Activated T-cell treated with anti-CD3 and anti-CD28 coated beads for 1 hour (primary cell): ENCODE measurements around the gene SLC35B2.

Experiments used
- DNase-seq: peaks from one replicate; pipeline ENCODE4 v3.0.0-alpha.2; 2020; ENCODE audit warnings: low read depth

SLC35B2 gene

DNA sequence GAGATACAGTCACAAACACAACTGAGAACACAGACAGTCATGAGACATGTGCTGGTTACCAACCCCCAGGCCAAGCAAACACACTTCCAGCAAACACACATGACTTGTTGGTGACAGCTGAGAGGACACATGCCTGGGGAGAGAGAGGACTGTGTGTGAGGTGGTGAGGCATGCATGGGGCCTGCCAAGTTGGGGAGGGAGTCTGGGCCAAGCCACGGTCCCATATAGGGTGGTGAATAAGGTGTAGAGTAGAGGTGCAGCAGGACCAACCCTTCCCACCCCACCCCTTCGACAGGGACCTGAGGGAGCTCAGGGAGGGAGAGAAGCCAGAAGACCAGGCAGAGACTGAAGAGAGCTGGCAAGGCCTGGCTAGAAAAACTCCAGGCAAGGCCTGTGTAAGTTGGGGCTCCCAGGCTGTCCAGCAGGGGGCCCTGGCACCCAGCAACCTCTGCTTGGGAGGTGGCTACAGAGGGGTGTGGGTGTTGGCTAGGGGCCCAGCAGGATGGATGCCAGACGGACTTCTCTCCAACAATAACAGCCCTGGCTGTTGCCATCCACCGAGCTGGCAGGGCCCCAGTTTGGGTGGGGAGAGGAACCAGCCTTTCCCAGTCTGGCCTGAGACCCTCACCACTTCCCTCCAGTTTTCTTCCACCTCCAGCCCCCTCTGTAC lies 35.9 kb downstream of the SLC35B2 start:
- peak; percentile 59 for DNase-seq

DNA sequence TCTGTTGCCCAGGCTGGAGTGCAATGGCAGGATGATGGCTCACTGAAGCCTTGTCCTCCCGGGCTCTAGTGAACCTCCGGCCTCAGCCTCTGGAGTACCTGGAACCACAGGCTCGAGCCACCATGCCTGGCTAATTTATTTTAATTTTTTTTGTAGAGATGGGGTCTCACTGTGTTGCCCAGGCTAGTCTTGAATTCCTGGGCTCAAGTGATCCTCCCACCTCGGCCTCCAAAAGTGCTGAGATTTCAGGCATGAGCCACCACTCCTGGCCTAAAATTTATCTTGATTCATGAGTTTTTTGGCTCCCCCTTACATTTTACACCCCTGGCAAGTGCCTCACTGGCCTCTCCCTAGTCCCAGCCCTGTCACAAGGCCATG lies 36.4 kb downstream of the SLC35B2 start:
- no peak for DNase-seq

DNA sequence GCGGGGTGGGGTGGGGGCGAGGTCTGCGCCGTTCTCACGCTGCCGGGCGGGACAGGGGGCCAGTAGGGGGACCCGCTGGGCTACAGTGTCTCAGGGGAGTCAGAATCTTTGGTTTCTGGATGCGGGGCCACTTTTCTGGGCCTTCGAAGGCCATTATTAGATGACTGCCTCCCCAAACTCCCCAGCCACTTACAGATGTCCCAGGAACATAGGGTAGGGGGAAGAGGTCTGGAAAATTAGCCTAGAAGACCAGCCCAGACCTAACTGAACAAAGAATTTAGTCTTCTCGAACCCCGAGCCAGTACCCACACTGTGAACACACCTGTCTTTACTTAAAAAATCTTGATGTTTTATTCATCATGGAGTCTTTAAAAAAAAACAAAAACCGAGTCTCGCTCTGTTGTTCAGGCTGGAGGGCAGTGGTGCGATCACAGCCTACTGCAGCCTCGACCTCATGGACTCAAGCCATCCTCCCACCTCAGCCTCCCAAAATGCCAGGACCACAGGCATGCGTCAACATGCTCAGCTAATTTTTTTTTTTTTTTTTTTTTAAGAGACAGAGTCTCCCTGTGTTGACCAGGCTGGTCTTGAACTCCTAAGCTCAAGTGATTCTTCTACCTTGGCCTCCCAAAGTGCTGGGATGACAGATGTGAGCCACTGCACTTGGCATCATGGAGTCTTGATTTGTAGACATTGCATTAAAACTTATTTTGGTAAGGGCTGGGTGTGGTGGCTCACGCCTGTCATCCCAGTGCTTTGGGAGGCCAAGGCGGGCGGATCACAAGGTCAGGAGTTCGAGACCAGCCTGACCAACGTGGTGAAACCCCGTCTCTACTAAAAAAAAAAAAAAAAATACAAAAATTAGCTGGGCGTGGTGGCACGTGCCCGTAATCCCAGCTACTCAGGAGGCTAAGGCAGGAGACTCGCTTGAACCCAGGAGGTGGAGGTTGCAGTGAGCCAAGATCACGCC lies 37.2 kb downstream of the SLC35B2 start:
- no peak for DNase-seq

GRCh38 chr6:44219053-44219814 lies 38.1 kb downstream of the SLC35B2 start:
- no peak for DNase-seq

DNA sequence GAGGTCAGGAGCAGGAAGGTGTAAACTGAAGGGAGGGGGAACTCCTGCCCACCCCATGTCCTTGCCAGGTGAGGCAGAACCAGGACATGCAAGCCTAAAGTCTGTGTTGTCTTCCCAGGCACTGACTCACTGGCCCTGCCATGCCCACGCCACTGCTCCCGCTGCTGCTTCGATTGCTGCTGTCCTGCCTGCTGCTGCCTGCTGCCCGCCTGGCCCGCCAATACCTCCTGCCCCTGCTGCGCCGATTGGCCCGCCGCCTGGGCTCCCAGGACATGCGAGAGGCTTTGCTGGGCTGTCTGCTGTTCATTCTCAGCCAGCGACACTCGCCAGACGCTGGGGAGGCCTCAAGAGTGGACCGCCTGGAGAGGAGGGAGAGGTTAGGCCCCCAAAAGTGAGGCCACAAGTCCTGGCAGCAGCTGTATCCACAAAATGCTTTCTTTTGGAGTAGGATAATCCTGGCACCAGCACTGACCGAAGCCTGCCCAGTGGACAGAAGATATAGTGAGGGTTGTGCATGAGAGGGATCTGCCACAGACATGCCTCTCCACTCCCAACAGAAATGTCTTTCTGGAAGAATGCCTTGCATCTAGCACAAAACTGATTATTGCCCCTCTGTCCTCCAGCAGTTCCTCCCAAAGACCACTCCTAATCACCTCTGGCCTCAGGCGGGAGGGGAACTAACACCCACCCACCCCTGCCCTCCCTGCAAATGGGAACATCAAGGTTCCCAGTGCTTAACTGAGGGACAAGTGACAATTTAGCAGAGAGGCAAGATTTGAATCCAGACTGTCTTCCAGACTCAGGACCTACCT lies 39.8 kb downstream of the SLC35B2 start:
- DNase-seq = no peak

DNA sequence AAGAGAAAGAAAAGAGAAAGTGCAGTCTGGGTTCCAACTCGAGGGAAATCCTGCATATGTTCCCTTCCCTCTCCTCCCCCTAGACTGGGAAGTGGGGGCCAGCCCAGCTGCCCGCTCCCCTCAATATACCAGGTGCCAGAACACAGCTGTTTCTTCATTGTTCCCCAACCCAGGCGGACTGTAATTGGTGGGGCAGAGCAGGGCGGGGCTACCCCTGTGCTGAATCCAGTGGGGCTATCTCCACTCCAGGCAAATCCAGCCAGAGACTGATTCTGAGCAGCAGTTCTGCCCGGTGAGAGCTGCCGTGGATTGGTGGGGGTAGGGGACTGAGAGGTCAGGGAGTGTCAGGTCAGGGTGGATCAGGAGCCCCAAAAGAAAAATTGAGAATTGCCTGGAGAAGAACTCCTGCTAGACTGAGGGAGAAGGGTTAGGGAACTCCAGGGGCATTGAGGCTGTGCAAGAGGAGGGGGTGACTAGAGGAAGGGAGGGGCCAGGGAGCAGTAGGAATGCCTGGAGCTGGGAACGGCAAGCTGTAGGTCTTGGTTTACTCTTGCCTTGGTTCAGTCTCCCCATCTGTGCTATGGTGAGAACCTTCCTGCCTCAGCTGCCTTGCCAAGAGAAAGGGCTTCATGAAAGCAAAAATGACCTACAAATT lies 40.5 kb downstream of the SLC35B2 start, which contains the start of gene MYMX:
TSS of gene MYMX (plus strand) at position 250 of the 655 bp plus-strand sequence. CDS start 546 bp downstream, outside the sequence.
- DNase-seq = no peak

GRCh38 chr6:44214307-44214706 lies 43.0 kb downstream of the SLC35B2 start:
- DNase-seq = no peak

DNA sequence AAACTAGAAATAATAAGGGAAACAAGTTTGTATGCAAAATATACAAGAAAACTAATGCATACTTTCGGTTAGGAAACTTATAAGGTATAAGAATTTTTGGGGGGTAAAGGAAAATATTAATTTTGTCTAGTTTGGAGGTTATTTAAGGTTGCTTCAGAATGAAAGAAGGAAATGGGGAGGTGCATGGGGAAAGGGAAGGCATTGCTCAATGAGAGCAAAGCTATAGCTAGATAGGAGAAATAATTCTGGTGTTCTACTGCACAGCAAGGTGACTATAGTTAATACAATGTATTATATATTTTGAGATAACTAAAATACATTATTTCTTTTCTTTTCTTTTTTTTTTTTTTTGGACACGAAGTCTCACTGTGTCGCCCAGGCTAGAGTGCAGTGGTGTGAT lies 46.0 kb downstream of the SLC35B2 start:
- DNase-seq = no peak

DNA sequence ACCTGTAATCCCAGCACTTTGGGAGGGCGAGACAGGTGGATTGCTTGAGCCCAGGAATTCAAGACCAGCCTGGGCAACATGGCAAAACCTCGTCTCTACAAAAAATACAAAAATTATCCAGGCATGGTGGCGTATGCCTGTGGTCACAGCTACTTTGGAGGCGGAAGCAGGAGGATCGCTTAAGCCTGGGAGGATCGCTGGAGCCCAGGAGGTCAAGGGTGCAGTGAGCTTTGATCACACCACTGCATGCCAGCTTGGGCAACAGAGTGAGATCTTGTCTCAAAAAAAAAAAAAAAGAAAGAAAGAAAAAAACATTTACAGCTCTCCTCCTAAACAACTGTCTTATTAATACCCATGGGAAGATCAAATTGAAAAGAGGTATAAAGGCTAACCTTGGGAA lies 49.4 kb downstream of the SLC35B2 start:
- no peak for DNase-seq
